ENCODE measurements around the gene CLCA2.

Gene CLCA2

DNA sequence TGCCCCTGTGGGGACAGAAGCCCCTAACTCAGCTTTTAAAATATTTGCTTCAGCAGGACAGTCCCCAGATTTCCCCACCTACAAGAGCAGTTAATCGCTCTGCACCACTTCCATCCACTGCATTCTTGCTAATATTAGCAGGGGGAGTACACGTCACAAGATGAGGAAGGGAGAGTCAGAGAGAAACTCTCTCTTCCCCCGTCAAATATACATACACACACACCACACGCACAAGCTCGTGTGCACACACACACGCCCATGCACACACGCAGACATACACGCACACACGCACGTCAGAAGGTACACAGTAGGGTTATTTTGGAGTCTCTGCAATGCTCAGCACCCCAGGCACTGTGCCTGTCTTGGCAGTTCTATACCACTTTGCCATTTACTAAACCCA, 46.9 kb downstream of the CLCA2 start:
- Histone ChIP-seq H4K20me1 (ENCODE audit: insufficient read depth, low read length) (no peaks in the 10 kb centered on the region), H3K36me3 (replicated peaks; ENCODE audit: low read depth, low read length) (no peaks in the 10 kb centered on the region), H3K9ac (ENCODE audit: low read length) (peak overlapping the region; percentile 78), H3K27ac (ENCODE audit: low read length) (peak overlapping the region; percentile 99), H3K4me1 (ENCODE audit: low read length) (peaks cover 74% of the 10 kb centered on the region), H2AFZ (ENCODE audit: low read depth, low read length) (no peak overlapping the region), H3K79me2 (ENCODE audit: low read length) (no peaks in the 10 kb centered on the region), H3K4me3 (ENCODE audit: low read length) (peak overlapping the region; percentile 72), H3K4me2 (ENCODE audit: low read length) (peak overlapping the region; percentile 90), H3K9me3 (ENCODE audit: insufficient read depth, low read length) (no peaks in the 10 kb centered on the region), H3K27me3 (ENCODE audit: low read depth, low read length) (no peaks in the 10 kb centered on the region)
- TF ChIP-seq, protein P1, sequence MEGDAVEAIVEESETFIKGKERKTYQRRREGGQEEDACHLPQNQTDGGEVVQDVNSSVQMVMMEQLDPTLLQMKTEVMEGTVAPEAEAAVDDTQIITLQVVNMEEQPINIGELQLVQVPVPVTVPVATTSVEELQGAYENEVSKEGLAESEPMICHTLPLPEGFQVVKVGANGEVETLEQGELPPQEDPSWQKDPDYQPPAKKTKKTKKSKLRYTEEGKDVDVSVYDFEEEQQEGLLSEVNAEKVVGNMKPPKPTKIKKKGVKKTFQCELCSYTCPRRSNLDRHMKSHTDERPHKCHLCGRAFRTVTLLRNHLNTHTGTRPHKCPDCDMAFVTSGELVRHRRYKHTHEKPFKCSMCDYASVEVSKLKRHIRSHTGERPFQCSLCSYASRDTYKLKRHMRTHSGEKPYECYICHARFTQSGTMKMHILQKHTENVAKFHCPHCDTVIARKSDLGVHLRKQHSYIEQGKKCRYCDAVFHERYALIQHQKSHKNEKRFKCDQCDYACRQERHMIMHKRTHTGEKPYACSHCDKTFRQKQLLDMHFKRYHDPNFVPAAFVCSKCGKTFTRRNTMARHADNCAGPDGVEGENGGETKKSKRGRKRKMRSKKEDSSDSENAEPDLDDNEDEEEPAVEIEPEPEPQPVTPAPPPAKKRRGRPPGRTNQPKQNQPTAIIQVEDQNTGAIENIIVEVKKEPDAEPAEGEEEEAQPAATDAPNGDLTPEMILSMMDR (IDR thresholded peaks at IDR 0.05; ENCODE audit: low read depth, low read length), result no peak
- TF ChIP-seq EZH2phosphoT487 (IDR thresholded peaks at IDR 0.05; ENCODE audit: low read depth), result no peak

DNA sequence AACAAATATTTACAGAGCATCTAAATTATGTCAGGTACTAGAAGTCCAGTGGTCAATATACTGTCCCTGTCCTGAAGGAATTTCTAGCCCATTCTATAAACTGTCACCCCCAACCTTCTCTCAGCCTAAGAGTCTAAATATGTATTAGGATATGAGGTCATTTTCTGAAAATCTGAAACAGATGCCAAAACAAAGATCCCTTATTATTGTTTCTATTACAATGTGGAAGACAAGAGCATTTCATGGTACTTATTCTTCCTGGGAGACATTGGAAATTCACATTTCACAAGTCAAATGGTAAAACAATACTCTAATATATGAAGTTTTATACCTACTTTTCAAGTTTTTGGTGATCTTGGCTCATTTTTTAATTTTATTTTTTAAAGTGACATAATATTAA, 47.3 kb downstream of the CLCA2 start:
- H3K36me3 ChIP-seq (replicated peaks; ENCODE audit: low read depth, low read length), result no peaks in the 10 kb centered on the region
- TF ChIP-seq, protein P1 (IDR thresholded peaks at IDR 0.05; ENCODE audit: low read depth, low read length), result no peak
- TF ChIP-seq EZH2phosphoT487 (IDR thresholded peaks at IDR 0.05; ENCODE audit: low read depth), result no peak
- H2AFZ ChIP-seq (ENCODE audit: low read depth, low read length), result no peak overlapping the region
- H4K20me1 ChIP-seq (ENCODE audit: insufficient read depth, low read length), result no peaks in the 10 kb centered on the region
- H3K27ac ChIP-seq (ENCODE audit: low read length), result peak overlapping the region; percentile 99
- no peaks in the 10 kb centered on the region for H3K79me2 ChIP-seq (ENCODE audit: low read length)
- H3K4me3 ChIP-seq (ENCODE audit: low read length), result peak overlapping the region; percentile 72
- H3K4me2 ChIP-seq (ENCODE audit: low read length), result peak overlapping the region; percentile 90
- H3K4me1 ChIP-seq (ENCODE audit: low read length), result peaks cover 69% of the 10 kb centered on the region
- H3K9me3 ChIP-seq (ENCODE audit: insufficient read depth, low read length), result no peaks in the 10 kb centered on the region
- H3K27me3 ChIP-seq (ENCODE audit: low read depth, low read length), result no peaks in the 10 kb centered on the region
- H3K9ac ChIP-seq (ENCODE audit: low read length), result peak overlapping the region; percentile 46

DNA sequence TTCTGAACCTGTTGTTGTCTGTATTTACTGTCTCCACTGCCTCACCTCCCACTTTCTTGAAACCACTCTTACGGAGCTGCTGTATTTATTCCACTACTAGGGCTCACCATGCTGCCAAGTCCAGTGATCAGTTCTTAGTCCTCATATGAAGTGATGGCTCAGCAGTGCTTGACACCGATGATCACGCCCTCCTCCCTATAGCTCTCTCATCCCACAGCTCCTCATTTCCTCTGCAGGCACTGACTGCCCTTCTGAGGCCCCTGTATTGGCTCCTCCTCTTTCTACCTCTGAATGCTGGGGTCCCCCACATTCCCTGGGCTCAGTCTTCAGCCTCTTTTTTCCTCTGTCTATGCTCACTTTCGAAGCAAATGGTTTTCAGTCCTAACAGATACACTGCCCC, 48.2 kb downstream of the CLCA2 start:
- H3K4me1 ChIP-seq (ENCODE audit: low read length), result peaks cover 61% of the 10 kb centered on the region
- H3K27me3 ChIP-seq (ENCODE audit: low read depth, low read length), result no peaks in the 10 kb centered on the region
- H3K36me3 ChIP-seq (replicated peaks; ENCODE audit: low read depth, low read length), result no peaks in the 10 kb centered on the region
- peak overlapping the region; percentile 99 for H3K27ac ChIP-seq (ENCODE audit: low read length)
- peak overlapping the region; percentile 55 for H2AFZ ChIP-seq (ENCODE audit: low read depth, low read length)
- no peaks in the 10 kb centered on the region for H3K79me2 ChIP-seq (ENCODE audit: low read length)
- H3K4me2 ChIP-seq (ENCODE audit: low read length), result peak overlapping the region; percentile 90
- H3K4me3 ChIP-seq (ENCODE audit: low read length), result peak overlapping the region; percentile 72
- peak overlapping the region; percentile 46 for H3K9ac ChIP-seq (ENCODE audit: low read length)
- no peaks in the 10 kb centered on the region for H4K20me1 ChIP-seq (ENCODE audit: insufficient read depth, low read length)
- no peak for TF ChIP-seq EZH2phosphoT487 (IDR thresholded peaks at IDR 0.05; ENCODE audit: low read depth)
- TF ChIP-seq, protein P1 (IDR thresholded peaks at IDR 0.05; ENCODE audit: low read depth, low read length), result no peak
- H3K9me3 ChIP-seq (ENCODE audit: insufficient read depth, low read length), result no peaks in the 10 kb centered on the region

DNA sequence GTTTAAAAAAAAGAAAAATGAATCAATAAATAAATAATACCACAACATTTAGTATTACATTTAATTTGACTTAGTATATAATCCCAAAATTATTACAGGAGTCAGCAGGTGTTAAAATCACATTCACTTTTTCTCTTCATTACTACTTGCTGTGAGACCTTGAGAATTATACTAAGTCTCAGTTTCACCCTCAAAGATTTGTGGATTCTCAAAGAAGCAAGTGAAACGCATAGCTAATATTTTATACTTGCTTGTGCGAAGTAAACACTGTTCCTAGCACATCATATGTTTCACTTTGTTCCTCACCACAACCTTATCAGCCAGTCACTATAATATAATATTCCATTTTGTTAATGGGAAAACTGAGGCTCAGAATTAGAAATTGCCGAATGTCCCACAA, 48.8 kb downstream of the CLCA2 start:
- TF ChIP-seq EZH2phosphoT487 (IDR thresholded peaks at IDR 0.05; ENCODE audit: low read depth), result no peak
- TF ChIP-seq, protein P1 (IDR thresholded peaks at IDR 0.05; ENCODE audit: low read depth, low read length), result no peak
- Histone ChIP-seq H3K36me3 (replicated peaks; ENCODE audit: low read depth, low read length) (no peaks in the 10 kb centered on the region), H4K20me1 (ENCODE audit: insufficient read depth, low read length) (no peaks in the 10 kb centered on the region), H3K4me3 (ENCODE audit: low read length) (peak overlapping the region; percentile 72), H3K27ac (ENCODE audit: low read length) (peak overlapping the region; percentile 99), H3K9ac (ENCODE audit: low read length) (peak overlapping the region; percentile 46), H3K27me3 (ENCODE audit: low read depth, low read length) (no peaks in the 10 kb centered on the region), H2AFZ (ENCODE audit: low read depth, low read length) (no peak overlapping the region), H3K4me2 (ENCODE audit: low read length) (peak overlapping the region; percentile 90), H3K79me2 (ENCODE audit: low read length) (no peaks in the 10 kb centered on the region), H3K9me3 (ENCODE audit: insufficient read depth, low read length) (no peaks in the 10 kb centered on the region), H3K4me1 (ENCODE audit: low read length) (peaks cover 58% of the 10 kb centered on the region)
